ENCODE measurements around the gene LDLRAD2. TPM values are rescaled to one million over a fixed set of nuclear protein-coding genes. Genes with fewer than 3 reads are reported as not detected.

Gene LDLRAD2
- total and polyA plus RNA-seq, 7 experiments from 2014 or later, result 0.66 to 0.86 TPM; not detected in 5

GRCh38 chr1:21855257-21856096 is 43.4 kb downstream of the LDLRAD2 start:
- H3K9me3 Mint-ChIP-seq, result peaks cover 0 to 1% (median 0%) of the 10 kb centered on the region in 11 donors
- CTCF ChIA-PET, result no interaction called here
- H3K9me3 ChIP-seq (ENCODE audit: control insufficient read depth in 2 of 3, low read length in 3 of 3), result no peaks in the 10 kb centered on the region
- POLR2A ChIA-PET, result no interaction called here
- peaks cover 0 to 10% (median 0%) of the 10 kb centered on the region in 7 donors for H3K4me1 Mint-ChIP-seq
- H3K27ac Mint-ChIP-seq, result no peak overlapping the region
- no peak for ATAC-seq
- intact Hi-C loops (cut with micrococcal nuclease), result no loop called here
- H3K4me3 Mint-ChIP-seq, result no peak overlapping the region
- peaks cover 0 to 4% (median 0%) of the 10 kb centered on the region in 5 donors for H3K36me3 Mint-ChIP-seq
- H3K27me3 ChIP-seq (ENCODE audit: control insufficient read depth in 2 of 2, insufficient read depth in 2 of 2, low read length in 2 of 2), result no peaks in the 10 kb centered on the region
- H3K27me3 Mint-ChIP-seq, result no peaks in the 10 kb centered on the region
- no peak overlapping the region for H3K4me3 ChIP-seq (ENCODE audit: low read length)
- no peaks in the 10 kb centered on the region for H3K4me1 ChIP-seq (ENCODE audit: control insufficient read depth in 2 of 2, insufficient read depth in 2 of 2, low read length in 2 of 2)
- H3K36me3 ChIP-seq (ENCODE audit: control insufficient read depth in 2 of 3, insufficient read depth in 3 of 3, low read length in 3 of 3), result peaks cover 0 to 8% (median 0%) of the 10 kb centered on the region in 3 experiments
- DNase-seq, result no peak
- no peak overlapping the region for H3K27ac ChIP-seq (ENCODE audit: low read depth, low read length)

GRCh38 chr1:21857142-21857839 is 45.2 kb downstream of the LDLRAD2 start:
- peaks cover 0 to 15% (median 7%) of the 10 kb centered on the region in 5 donors for H3K36me3 Mint-ChIP-seq
- no peaks in the 10 kb centered on the region for H3K27me3 ChIP-seq (ENCODE audit: control insufficient read depth in 2 of 2, insufficient read depth in 2 of 2, low read length in 2 of 2)
- ChIA-PET CTCF (no interaction called here), POLR2A (no interaction called here)
- no peaks in the 10 kb centered on the region for H3K9me3 ChIP-seq (ENCODE audit: control insufficient read depth in 2 of 3, low read length in 3 of 3)
- no peaks in the 10 kb centered on the region for H3K4me1 ChIP-seq (ENCODE audit: control insufficient read depth in 2 of 2, insufficient read depth in 2 of 2, low read length in 2 of 2)
- no peak overlapping the region for H3K27ac ChIP-seq (ENCODE audit: low read depth, low read length)
- intact Hi-C loops (cut with micrococcal nuclease), result no loop called here
- H3K27me3 Mint-ChIP-seq, result no peaks in the 10 kb centered on the region
- DNase-seq, result no peak
- H3K27ac Mint-ChIP-seq, result peak overlapping the region in 1 of 9 donors; percentile 30
- peak; percentile 53 for ATAC-seq
- peaks cover 0 to 10% (median 0%) of the 10 kb centered on the region in 7 donors for H3K4me1 Mint-ChIP-seq
- no peak overlapping the region for H3K4me3 ChIP-seq (ENCODE audit: low read length)
- no peak overlapping the region for H3K4me3 Mint-ChIP-seq
- peaks cover 0 to 8% (median 0%) of the 10 kb centered on the region in 3 experiments for H3K36me3 ChIP-seq (ENCODE audit: control insufficient read depth in 2 of 3, insufficient read depth in 3 of 3, low read length in 3 of 3)
- peaks cover 0 to 6% (median 1%) of the 10 kb centered on the region in 11 donors for H3K9me3 Mint-ChIP-seq

DNA sequence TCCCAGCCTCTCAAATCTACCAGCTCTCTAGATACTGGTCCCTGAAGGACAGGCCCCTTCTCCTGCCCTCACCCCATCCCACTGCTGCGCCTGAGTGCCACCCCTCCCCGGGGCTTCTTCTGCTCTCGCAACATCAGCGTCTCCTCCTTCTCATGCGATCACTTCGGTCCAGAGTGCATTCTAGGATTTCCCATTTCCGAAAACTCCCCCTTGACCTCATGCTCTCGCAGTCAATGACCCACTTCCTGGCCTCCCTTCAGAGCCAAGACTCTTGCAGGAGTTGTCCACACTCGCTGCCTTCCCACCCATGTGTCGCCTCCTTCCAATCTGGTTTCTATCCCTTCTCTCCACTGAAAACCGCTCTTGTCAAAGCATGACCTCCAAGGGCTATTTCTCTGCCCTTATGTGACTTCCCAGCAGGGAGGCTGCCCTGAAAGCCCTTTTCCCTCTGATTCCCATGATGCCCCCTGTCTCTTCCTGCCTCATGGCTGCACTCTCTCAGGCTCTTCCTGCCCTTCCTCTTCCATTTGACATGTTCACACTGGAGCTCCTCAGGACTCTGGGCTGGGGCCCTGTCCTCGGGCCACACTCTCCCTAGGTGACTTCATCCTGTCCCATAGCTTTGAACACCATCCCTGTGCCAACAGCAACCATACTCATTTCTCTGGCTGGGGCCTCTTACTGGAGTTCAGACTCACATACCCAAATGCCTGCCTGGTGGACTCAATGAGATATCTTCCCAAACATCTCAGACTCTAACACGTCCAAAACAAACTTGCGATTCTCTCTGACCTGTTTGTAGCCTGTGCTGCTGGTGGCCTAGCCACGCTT is 46.0 kb downstream of the LDLRAD2 start:
- Mint-ChIP-seq H3K27me3 (no peaks in the 10 kb centered on the region), H3K36me3 (peaks cover 0 to 15% (median 7%) of the 10 kb centered on the region in 5 donors), H3K27ac (peak overlapping the region in 2 of 9 donors; percentile 30 to 67), H3K4me1 (peaks cover 0 to 10% (median 0%) of the 10 kb centered on the region in 7 donors), H3K9me3 (peaks cover 0 to 6% (median 1%) of the 10 kb centered on the region in 11 donors), H3K4me3 (no peak overlapping the region)
- CTCF ChIA-PET, result interaction anchor here (0.6 kb wide), 1 partner anchor 107 kb away, joined by 3 read pairs; no protein-coding TSS in a partner anchor
- Histone ChIP-seq H3K4me3 (ENCODE audit: low read length) (no peak overlapping the region), H3K27me3 (ENCODE audit: control insufficient read depth in 2 of 2, insufficient read depth in 2 of 2, low read length in 2 of 2) (no peaks in the 10 kb centered on the region), H3K4me1 (ENCODE audit: control insufficient read depth in 2 of 2, insufficient read depth in 2 of 2, low read length in 2 of 2) (no peaks in the 10 kb centered on the region), H3K36me3 (ENCODE audit: control insufficient read depth in 2 of 3, insufficient read depth in 3 of 3, low read length in 3 of 3) (peaks cover 0 to 8% (median 0%) of the 10 kb centered on the region in 3 experiments), H3K27ac (ENCODE audit: low read depth, low read length) (no peak overlapping the region), H3K9me3 (ENCODE audit: control insufficient read depth in 2 of 3, low read length in 3 of 3) (no peaks in the 10 kb centered on the region)
- ATAC-seq (no peak), DNase-seq (no peak)
- intact Hi-C loops (cut with micrococcal nuclease), result no loop called here
- POLR2A ChIA-PET, result no interaction called here

GRCh38 chr1:21859669-21860179 is 47.7 kb downstream of the LDLRAD2 start:
- POLR2A ChIA-PET, result interaction anchor here (0.6 kb wide), 1 partner anchor 508 kb away, joined by 4 read pairs; no protein-coding TSS in a partner anchor
- no peaks in the 10 kb centered on the region for H3K27me3 Mint-ChIP-seq
- no peak overlapping the region for H3K27ac ChIP-seq (ENCODE audit: low read depth, low read length)
- H3K36me3 Mint-ChIP-seq, result peaks cover 0 to 15% (median 7%) of the 10 kb centered on the region in 5 donors
- CTCF ChIA-PET, result no interaction called here
- no peak overlapping the region for H3K4me3 ChIP-seq (ENCODE audit: low read length)
- H3K4me3 Mint-ChIP-seq, result no peak overlapping the region
- no peak for ATAC-seq
- peaks cover 0 to 10% (median 0%) of the 10 kb centered on the region in 7 donors for H3K4me1 Mint-ChIP-seq
- peaks cover 0 to 6% (median 1%) of the 10 kb centered on the region in 11 donors for H3K9me3 Mint-ChIP-seq
- intact Hi-C loops (cut with micrococcal nuclease), result no loop called here
- H3K9me3 ChIP-seq (ENCODE audit: control insufficient read depth in 2 of 3, low read length in 3 of 3), result no peaks in the 10 kb centered on the region
- no peaks in the 10 kb centered on the region for H3K27me3 ChIP-seq (ENCODE audit: control insufficient read depth in 2 of 2, insufficient read depth in 2 of 2, low read length in 2 of 2)
- DNase-seq, result no peak
- no peaks in the 10 kb centered on the region for H3K4me1 ChIP-seq (ENCODE audit: control insufficient read depth in 2 of 2, insufficient read depth in 2 of 2, low read length in 2 of 2)
- H3K36me3 ChIP-seq (ENCODE audit: control insufficient read depth in 2 of 3, insufficient read depth in 3 of 3, low read length in 3 of 3), result peaks cover 0 to 8% (median 0%) of the 10 kb centered on the region in 3 experiments
- no peak overlapping the region for H3K27ac Mint-ChIP-seq

DNA sequence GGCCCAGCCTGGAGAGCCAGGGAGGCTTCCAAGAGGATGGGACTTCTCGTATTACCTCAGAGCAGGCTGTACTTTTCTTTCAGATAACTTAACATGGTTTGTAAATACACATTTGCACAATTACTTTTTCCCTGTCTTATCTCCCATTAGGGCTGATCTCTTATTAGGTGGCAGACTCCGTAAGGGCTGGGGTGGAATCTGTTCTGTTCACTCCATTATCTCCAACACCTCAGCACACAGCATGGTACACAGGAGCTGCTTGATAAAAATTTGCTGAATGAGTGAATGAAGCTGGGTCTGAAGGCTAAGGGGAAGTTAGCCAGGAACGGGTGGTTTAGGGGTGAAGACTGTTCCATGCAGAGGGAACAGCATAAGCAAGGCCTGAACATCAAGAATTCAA is 48.9 kb downstream of the LDLRAD2 start:
- ChIA-PET CTCF (no interaction called here), POLR2A (no interaction called here)
- Mint-ChIP-seq H3K4me3 (no peak overlapping the region), H3K4me1 (peaks cover 0 to 10% (median 0%) of the 10 kb centered on the region in 7 donors), H3K36me3 (peaks cover 0 to 15% (median 7%) of the 10 kb centered on the region in 5 donors), H3K27me3 (no peaks in the 10 kb centered on the region), H3K27ac (no peak overlapping the region), H3K9me3 (peaks cover 0 to 6% (median 1%) of the 10 kb centered on the region in 11 donors)
- ATAC-seq (no peak), DNase-seq (no peak)
- H3K27ac ChIP-seq (ENCODE audit: low read depth, low read length), result no peak overlapping the region
- no peak overlapping the region for H3K4me3 ChIP-seq (ENCODE audit: low read length)
- intact Hi-C loops (cut with micrococcal nuclease), result no loop called here
- no peaks in the 10 kb centered on the region for H3K27me3 ChIP-seq (ENCODE audit: control insufficient read depth in 2 of 2, insufficient read depth in 2 of 2, low read length in 2 of 2)
- H3K36me3 ChIP-seq (ENCODE audit: control insufficient read depth in 2 of 3, insufficient read depth in 3 of 3, low read length in 3 of 3), result peaks cover 0 to 8% (median 0%) of the 10 kb centered on the region in 3 experiments
- H3K9me3 ChIP-seq (ENCODE audit: control insufficient read depth in 2 of 3, low read length in 3 of 3), result no peaks in the 10 kb centered on the region
- no peaks in the 10 kb centered on the region for H3K4me1 ChIP-seq (ENCODE audit: control insufficient read depth in 2 of 2, insufficient read depth in 2 of 2, low read length in 2 of 2)
